ENCODE results near the gene MED13L.

DNA sequence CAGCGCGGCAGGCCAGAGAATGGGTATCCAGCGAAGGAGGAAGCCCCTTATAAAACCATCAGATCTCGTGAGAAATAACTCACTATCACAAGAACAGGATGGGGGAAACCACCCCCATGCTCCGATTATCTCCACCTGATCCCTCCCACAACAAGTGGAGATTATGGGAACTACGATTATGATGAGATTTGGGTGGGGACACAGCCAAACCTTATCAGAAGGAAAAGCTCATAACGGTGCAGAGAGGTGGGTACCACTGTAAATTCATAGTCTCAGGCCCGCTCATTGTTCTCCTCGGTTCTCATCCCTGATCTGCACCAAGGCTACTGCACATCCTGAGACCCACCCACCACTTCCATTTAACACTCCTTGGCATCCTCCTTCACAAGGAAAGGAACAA lies 326.5 kb downstream of the MED13L start:
- TF ChIP-seq CTCF (conservative IDR thresholded peaks at IDR 0.05; ENCODE audit: low read depth, low read length) (no peak), CEBPB (IDR thresholded peaks at IDR 0.05; ENCODE audit: low read depth, low read length) (no peak), POLR2A (IDR thresholded peaks at IDR 0.05; ENCODE audit: low read depth, low read length) (no peak), RCOR1 (IDR thresholded peaks at IDR 0.05; ENCODE audit: insufficient replicate concordance, low read length) (no peak), RAD21 (IDR thresholded peaks at IDR 0.05; ENCODE audit: low read length) (no peak), USF2 (IDR thresholded peaks at IDR 0.05; ENCODE audit: low read depth, low read length) (no peak), MXI1 (IDR thresholded peaks at IDR 0.05; ENCODE audit: borderline replicate concordance, low read depth, low read length) (no peak), BHLHE40 (IDR thresholded peaks at IDR 0.05; ENCODE audit: low read depth, low read length) (no peak)
